NCI-H1105 treated with DMSO at 0.1 percent for 48 hours (cell line): ENCODE results near the gene WNT2B.

ENCODE experiments used
- DNase-seq: peaks from one replicate; lab custom pipeline; 2025; lab: John Stamatoyannopoulos, UW

WNT2B gene

GRCh38 chr1:112527266-112528010, 18.7 kb downstream of the WNT2B start:
- no peak for DNase-seq

- no peak for DNase-seq
Observed at GRCh38 chr1:112528076-112528475, 19.3 kb downstream of the WNT2B start.

- DNase-seq: no peak
Observed at GRCh38 chr1:112529301-112529700, 20.5 kb downstream of the WNT2B start.

- no peak for DNase-seq
Observed at GRCh38 chr1:112530832-112531231, 22.1 kb downstream of the WNT2B start.

GRCh38 chr1:112532064-112532463, 23.3 kb downstream of the WNT2B start:
- no peak for DNase-seq

GRCh38 chr1:112533029-112533428, 24.3 kb downstream of the WNT2B start:
- DNase-seq: no peak

GRCh38 chr1:112536561-112536960, 27.8 kb downstream of the WNT2B start:
- DNase-seq: no peak

GRCh38 chr1:112537456-112537855, 28.7 kb downstream of the WNT2B start:
- no peak for DNase-seq

- DNase-seq: no peak
Observed at GRCh38 chr1:112538883-112539282, 30.1 kb downstream of the WNT2B start.

GRCh38 chr1:112540226-112540794, 31.5 kb downstream of the WNT2B start:
- no peak for DNase-seq

GRCh38 chr1:112541299-112541698, 32.5 kb downstream of the WNT2B start:
- no peak for DNase-seq

- DNase-seq: no peak
Observed at GRCh38 chr1:112542206-112542973, 33.6 kb downstream of the WNT2B start.

- DNase-seq: no peak
Observed at GRCh38 chr1:112544011-112544688, 35.4 kb downstream of the WNT2B start.

GRCh38 chr1:112544751-112545150, 36.0 kb downstream of the WNT2B start:
- DNase-seq: no peak

- DNase-seq: no peak
Observed at GRCh38 chr1:112546076-112546475, 37.3 kb downstream of the WNT2B start.

GRCh38 chr1:112548547-112548946, 39.8 kb downstream of the WNT2B start:
- DNase-seq: no peak

- no peak for DNase-seq
Observed at GRCh38 chr1:112549590-112549989, 40.8 kb downstream of the WNT2B start.

- DNase-seq: no peak
Observed at GRCh38 chr1:112554411-112554810, 45.6 kb downstream of the WNT2B start.

- DNase-seq: no peak
Observed at GRCh38 chr1:112557385-112557784, 48.6 kb downstream of the WNT2B start.

- no peak for DNase-seq
Observed at GRCh38 chr1:112558634-112559033, 49.9 kb downstream of the WNT2B start.

GRCh38 chr1:112563341-112563740, 54.6 kb downstream of the WNT2B start:
- no peak for DNase-seq

- no peak for DNase-seq
Observed at GRCh38 chr1:112564081-112564480, 55.3 kb downstream of the WNT2B start.

- no peak for DNase-seq
Observed at GRCh38 chr1:112565800-112566199, 57.0 kb downstream of the WNT2B start.
